Measurements from ENCODE around the gene PAIP2B. TPM values are rescaled to one million over a fixed set of nuclear protein-coding genes. Genes with fewer than 3 reads are reported as not detected.
"Not testable (repeated sequence)": the region's sequence is repeated elsewhere in the genome, so short reads cannot be mapped to it uniquely, and the experiment has no call there.

The PAIP2B gene
- total RNA-seq, 1 donor from 2014 or later, result 4.3 TPM

DNA sequence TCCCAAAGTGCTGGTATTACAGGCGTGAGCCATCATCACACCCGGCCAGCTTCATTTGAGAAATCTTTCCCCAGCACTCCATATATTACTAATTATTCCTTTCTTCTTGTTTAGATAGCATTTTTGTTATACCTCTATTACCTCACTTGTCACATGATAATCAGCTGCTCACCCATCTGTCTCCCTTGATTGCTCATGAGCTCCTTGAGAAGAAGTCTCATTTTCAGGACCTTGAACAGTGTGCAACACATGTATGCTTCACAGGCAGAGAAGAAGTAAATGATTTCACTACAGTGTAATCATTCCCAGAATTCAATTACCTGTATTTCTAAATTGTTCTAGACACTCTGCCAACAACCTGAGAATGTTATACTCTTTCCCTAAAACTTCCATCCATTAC is 6.2 kb downstream of the PAIP2B start:
- peak; percentile 73 for DNase-seq (ENCODE audit: low read depth)

GRCh38 chr2:71216501-71216900 is 10.4 kb downstream of the PAIP2B start:
- DNase-seq (ENCODE audit: low read depth), result peak; percentile 60

DNA sequence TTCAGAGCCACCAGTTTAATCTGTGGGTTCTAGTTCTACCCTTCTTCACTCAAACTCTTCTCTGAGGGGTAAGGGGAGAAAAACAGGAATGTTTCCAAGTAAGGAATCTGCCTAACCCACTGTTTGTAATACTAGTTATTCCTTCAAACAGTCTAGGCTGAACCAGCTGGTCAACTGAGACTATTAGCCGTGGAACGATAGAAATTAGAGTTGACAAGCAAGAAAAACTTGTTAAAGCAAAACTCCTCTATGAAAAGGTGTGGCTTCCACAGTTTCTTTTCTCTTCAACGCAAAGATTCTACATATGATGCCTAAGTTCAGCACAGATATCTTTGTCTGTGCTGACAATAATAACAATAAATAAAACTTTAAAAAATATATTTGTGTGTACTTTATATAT is 11.5 kb downstream of the PAIP2B start:
- DNase-seq (ENCODE audit: low read depth), result no peak

- peak; percentile 7 for DNase-seq (ENCODE audit: low read depth)
These were observed 14.6 kb downstream of the PAIP2B start for GRCh38 chr2:71212336-71212735.

GRCh38 chr2:71210292-71210691 is 16.6 kb downstream of the PAIP2B start:
- no peak for DNase-seq (ENCODE audit: low read depth)

GRCh38 chr2:71208756-71209155 is 18.1 kb downstream of the PAIP2B start:
- no peak for DNase-seq (ENCODE audit: low read depth)

GRCh38 chr2:71207601-71208000 is 19.3 kb downstream of the PAIP2B start:
- no peak for DNase-seq (ENCODE audit: low read depth)

- no peak for DNase-seq (ENCODE audit: low read depth)
These were observed 20.6 kb downstream of the PAIP2B start for GRCh38 chr2:71206271-71206670.

GRCh38 chr2:71191570-71191943 is 35.3 kb downstream of the PAIP2B start:
- DNase-seq (ENCODE audit: low read depth), result no peak

GRCh38 chr2:71190656-71191569 is 36.0 kb downstream of the PAIP2B start:
- DNase-seq (ENCODE audit: low read depth), result peak; percentile 7

GRCh38 chr2:71187589-71187988 is 39.3 kb downstream of the PAIP2B start:
- no peak for DNase-seq (ENCODE audit: low read depth)

- no peak for DNase-seq (ENCODE audit: low read depth)
These were observed 39.9 kb downstream of the PAIP2B start for GRCh38 chr2:71186973-71187372.

DNA sequence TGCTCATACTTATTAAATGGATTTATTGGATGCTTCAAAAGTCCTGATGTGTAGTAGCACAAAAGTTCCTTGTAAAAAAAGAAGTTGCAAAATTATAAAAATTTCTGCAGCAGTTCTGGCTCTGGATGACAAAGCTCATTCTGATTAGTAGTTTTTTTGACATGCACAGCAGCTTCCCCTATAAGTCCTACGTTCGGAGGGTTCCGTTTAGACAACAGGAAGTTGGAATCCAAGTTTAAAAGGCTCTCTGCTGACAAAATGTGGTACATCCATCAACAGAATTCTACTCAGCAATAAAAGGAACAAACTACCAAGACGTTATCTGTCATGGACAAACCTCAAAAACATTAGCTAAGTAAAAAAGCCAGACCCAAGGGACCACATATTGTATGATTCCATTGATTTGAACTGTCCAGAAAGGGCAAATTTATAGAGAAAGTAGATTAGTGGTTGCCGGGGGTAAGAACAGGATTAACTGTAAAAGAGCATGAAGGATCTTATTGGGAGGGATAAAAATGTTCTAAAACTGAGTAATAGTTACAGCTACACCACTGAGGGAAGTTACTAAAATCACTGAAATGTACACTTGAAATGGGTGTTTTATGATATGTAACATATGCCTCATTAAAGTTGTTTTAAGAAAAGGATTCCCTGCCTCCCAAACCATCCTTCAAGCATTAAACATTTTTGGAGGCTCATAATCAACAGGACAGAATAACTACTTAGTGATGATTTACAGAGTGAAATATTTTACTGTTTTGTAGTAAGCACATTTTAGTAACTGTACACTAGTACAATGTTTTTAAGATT is 43.4 kb downstream of the PAIP2B start:
- not testable (repeated sequence) for DNase-seq (ENCODE audit: low read depth)

- DNase-seq (ENCODE audit: low read depth), result no peak
These were observed 45.6 kb downstream of the PAIP2B start for GRCh38 chr2:71181316-71181715.

DNA sequence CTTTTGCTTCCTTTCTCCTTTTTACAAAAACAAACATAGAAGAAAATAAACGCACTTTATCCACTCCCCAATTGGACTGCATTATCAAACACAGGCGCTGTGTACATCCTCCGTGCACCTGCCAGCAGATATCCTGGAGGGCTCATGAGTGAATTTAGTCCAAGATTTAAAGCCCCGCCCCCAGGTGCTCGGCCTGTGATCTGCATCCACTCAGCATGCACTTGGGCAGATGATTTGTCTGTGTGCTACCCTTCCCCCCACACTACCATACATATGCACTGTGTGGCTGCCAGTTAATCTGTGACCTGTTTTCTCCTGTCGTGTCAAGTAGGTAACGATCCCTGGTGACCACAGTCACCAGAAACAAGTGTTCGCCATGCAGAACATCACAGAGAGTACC is 48.1 kb downstream of the PAIP2B start:
- DNase-seq (ENCODE audit: low read depth), result not testable (repeated sequence)

GRCh38 chr2:71174207-71174606 is 52.7 kb downstream of the PAIP2B start:
- DNase-seq (ENCODE audit: low read depth), result no peak

DNA sequence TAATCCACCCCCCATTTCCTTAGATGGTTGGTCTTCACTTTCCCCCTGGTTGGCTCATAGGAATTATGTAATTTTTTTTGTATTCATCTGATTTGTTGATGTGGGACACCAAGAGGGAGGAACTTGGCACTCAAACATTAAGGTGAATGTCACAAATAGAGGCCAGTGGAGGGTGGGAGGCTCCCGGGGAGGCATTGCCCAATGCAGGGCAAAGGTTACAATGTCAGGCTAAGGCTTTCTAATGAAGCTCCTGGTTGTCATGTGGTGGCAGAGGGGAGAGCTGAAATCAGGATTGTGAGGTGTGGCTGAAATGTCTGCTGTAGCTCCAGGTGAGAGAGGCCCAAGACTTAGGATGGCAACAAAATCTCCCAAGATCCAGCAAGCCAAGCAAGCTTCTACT is 53.8 kb downstream of the PAIP2B start:
- DNase-seq (ENCODE audit: low read depth), result no peak

- no peak for DNase-seq (ENCODE audit: low read depth)
These were observed 60.1 kb downstream of the PAIP2B start for GRCh38 chr2:71166812-71167211.

DNA sequence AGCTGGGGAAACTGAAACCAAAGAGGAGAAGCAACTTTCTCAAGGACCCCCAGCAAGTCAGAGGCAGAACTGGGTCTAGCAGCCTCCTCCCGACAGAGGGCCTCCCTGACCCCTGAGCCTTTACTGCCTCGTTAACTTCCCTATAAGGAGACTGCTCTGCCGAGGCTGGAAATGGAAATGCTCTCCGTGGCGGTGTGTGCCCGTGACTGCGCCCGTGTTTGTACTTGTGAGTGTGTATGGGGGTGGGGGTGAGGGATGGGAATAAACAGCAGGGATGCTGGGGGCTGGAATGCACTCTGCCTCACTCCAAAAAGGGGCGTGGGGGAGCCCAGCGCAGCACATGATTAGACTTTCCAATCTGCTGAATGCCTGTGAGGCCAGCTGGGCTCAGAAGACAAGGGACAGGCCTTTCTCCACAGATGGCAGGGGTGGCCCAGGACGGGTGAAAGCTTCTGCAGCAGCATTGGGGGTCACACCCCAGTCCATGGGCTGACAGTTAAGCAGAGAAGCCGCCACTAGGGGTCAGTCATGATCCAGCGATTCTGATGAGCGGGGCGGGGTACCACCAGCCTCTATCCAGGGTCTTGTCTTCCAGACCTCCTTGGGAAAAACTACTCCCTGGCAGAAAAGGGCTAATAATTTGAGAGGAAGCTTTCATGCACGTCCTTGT is 69.6 kb downstream of the PAIP2B start:
- DNase-seq (ENCODE audit: low read depth), result peak; percentile 4

GRCh38 chr2:71156573-71156972 is 70.3 kb downstream of the PAIP2B start:
- no peak for DNase-seq (ENCODE audit: low read depth)

GRCh38 chr2:71155846-71156245 is 71.1 kb downstream of the PAIP2B start:
- no peak for DNase-seq (ENCODE audit: low read depth)

- no peak for DNase-seq (ENCODE audit: low read depth)
These were observed 72.1 kb downstream of the PAIP2B start for GRCh38 chr2:71154798-71155197.

Data from renal cortical epithelial cell (primary cell).